Liver (tissue), 9 donors: ENCODE data around the gene TAF1B. TPM values are rescaled to one million over a fixed set of nuclear protein-coding genes. Genes with fewer than 3 reads are reported as not detected.

Experiments used
- DNase-seq: peaks from one replicate; pipeline ENCODE4 v3.0.0-alpha.2; 2017; ENCODE audit warnings: low spot score
- H3K27ac ChIP-seq, 2 donors: one replicate each; pipeline ENCODE4 v1.7.0; 2013; ENCODE audit warnings: inconsistent platforms in 2 of 2, low read length in 2 of 2, control low read depth in 1 of 2, low read depth in 1 of 2, mild to moderate bottlenecking in 1 of 2
- H3K27me3 ChIP-seq, 4 donors: one replicate each; pipeline versions ENCODE4 v1.6.1 to v1.7.0; 2013; ENCODE audit warnings: low read length in 3 of 4, inconsistent platforms in 1 of 4, mild to moderate bottlenecking in 1 of 4, moderate library complexity in 1 of 4; ENCODE audit not compliant: control insufficient read depth in 4 of 4, insufficient read depth in 4 of 4
- H3K36me3 ChIP-seq, 4 donors: one replicate each; pipeline versions ENCODE4 v1.6.1 to v1.7.0; 2013; ENCODE audit warnings: low read length in 3 of 4, mild to moderate bottlenecking in 3 of 4, low read depth in 1 of 4, moderate library complexity in 1 of 4; ENCODE audit not compliant: control insufficient read depth in 4 of 4, insufficient read depth in 3 of 4
- H3K4me1 ChIP-seq, 4 donors: one replicate each; pipeline versions ENCODE4 v1.6.1 to v1.7.0; 2013; ENCODE audit warnings: low read length in 3 of 4, mild to moderate bottlenecking in 3 of 4, moderate library complexity in 1 of 4; ENCODE audit not compliant: control insufficient read depth in 4 of 4, insufficient read depth in 4 of 4
- H3K4me3 ChIP-seq, 3 donors: one replicate each; pipeline versions ENCODE4 v1.6.1 to v1.7.0; 2013; ENCODE audit warnings: low read length in 3 of 3, control low read depth in 1 of 3, low read depth in 1 of 3, mild to moderate bottlenecking in 1 of 3
- H3K9ac ChIP-seq, 2 donors: one replicate each; pipeline ENCODE4 v1.7.0; 2013; ENCODE audit warnings: low read length in 2 of 2, mild to moderate bottlenecking in 2 of 2, moderate library complexity in 2 of 2, control low read depth in 1 of 2, low read depth in 1 of 2
- H3K9me3 ChIP-seq, 4 donors: one replicate each; pipeline versions ENCODE4 v1.6.1 to v1.7.0; 2013; ENCODE audit warnings: low read length in 3 of 4; ENCODE audit not compliant: control insufficient read depth in 4 of 4
- ATF3 ChIP-seq: IDR thresholded peaks from 2 replicates; pipeline ENCODE4 v1.6.1; 2016; ENCODE audit warnings: antibody characterized with exemption
- EGR1 ChIP-seq, 2 donors: IDR thresholded peaks; 2 replicates each; pipeline ENCODE4 v1.6.1; 2016 to 2018; ENCODE audit warnings: antibody characterized with exemption in 2 of 2, low read depth in 2 of 2
- FOXA1 ChIP-seq: IDR thresholded peaks from 2 replicates; pipeline ENCODE4 v1.6.1; 2016; ENCODE audit warnings: antibody characterized with exemption
- FOXA2 ChIP-seq: IDR thresholded peaks from 2 replicates; pipeline ENCODE4 v1.6.1; 2016; ENCODE audit warnings: antibody characterized with exemption
- GABPA ChIP-seq, 2 donors: IDR thresholded peaks in 1 of 2; conservative IDR thresholded peaks in 1 of 2; 2 replicates each; pipeline ENCODE4 v1.6.1; 2016; ENCODE audit warnings: antibody characterized with exemption in 2 of 2, mild to moderate bottlenecking in 1 of 2, moderate library complexity in 1 of 2
- HNF4A ChIP-seq, 2 donors: conservative IDR thresholded peaks; 2 replicates each; pipeline ENCODE4 v1.6.1; 2016; ENCODE audit warnings: antibody characterized with exemption in 2 of 2, mild to moderate bottlenecking in 2 of 2
- HNF4G ChIP-seq: IDR thresholded peaks from 2 replicates; pipeline ENCODE4 v1.6.1; 2016; ENCODE audit warnings: antibody characterized with exemption
- NR2F2 ChIP-seq: IDR thresholded peaks from 2 replicates; pipeline ENCODE4 v1.6.1; 2016; ENCODE audit warnings: antibody characterized with exemption
- RAD21 ChIP-seq, 2 donors: IDR thresholded peaks; 2 replicates each; pipeline ENCODE4 v1.6.1; 2016; ENCODE audit warnings: antibody characterized with exemption in 2 of 2, mild to moderate bottlenecking in 2 of 2
- TAF1 ChIP-seq: conservative IDR thresholded peaks from 2 replicates; pipeline ENCODE4 v1.6.1; 2016; ENCODE audit warnings: antibody characterized with exemption, mild to moderate bottlenecking
- YY1 ChIP-seq: IDR thresholded peaks from 2 replicates; pipeline ENCODE4 v1.6.1; 2016; ENCODE audit warnings: antibody characterized with exemption, mild to moderate bottlenecking
- ZBTB33 ChIP-seq: IDR thresholded peaks from 2 replicates; pipeline ENCODE4 v1.6.1; 2016; ENCODE audit warnings: antibody characterized with exemption
- WGBS: extraction: QIAGEN DNeasy Blood & Tissue Kit; methylation state at CpG from one replicate; pipeline ENCODE4 v1.1.7; 2013; 5-methylcytosine and 5-hydroxymethylcytosine counted together
- polyA plus RNA-seq, 2 donors: library from polyadenylated mRNA; stranded (reverse) in 1 of 2; unstranded in 1 of 2; fragments of 200-250 nt in 1 of 2; fragments of >200 nt in 1 of 2; fragmentation: Nextera tagmentation in 1 of 2; extraction: Ambion mirVana in 1 of 2; gene quantifications; one replicate each; pipeline versions ENCODE4 v1.2.1 to v1.2.3, GENCODE V29; 2013 to 2015
- total RNA-seq, 2 donors: library from RNA; depleted of rRNA; stranded (reverse); fragments of >200 nt; gene quantifications; one replicate each; pipeline ENCODE4 v1.2.3, GENCODE V29; 2014
- TF ChIP-seq, protein P1 (sequence below): IDR thresholded peaks from 2 replicates; pipeline ENCODE4 v1.6.1; 2016; ENCODE audit warnings: antibody characterized with exemption, mild to moderate bottlenecking
- donor health status: healthy.
- donor health status: healthy.
- donor health status: healthy.
- donor health status: healthy.
- donor health status: healthy.

TAF1B gene
- total and polyA plus RNA-seq, 4 donors: 3.1 to 17.2 (median 5.6) TPM

DNA sequence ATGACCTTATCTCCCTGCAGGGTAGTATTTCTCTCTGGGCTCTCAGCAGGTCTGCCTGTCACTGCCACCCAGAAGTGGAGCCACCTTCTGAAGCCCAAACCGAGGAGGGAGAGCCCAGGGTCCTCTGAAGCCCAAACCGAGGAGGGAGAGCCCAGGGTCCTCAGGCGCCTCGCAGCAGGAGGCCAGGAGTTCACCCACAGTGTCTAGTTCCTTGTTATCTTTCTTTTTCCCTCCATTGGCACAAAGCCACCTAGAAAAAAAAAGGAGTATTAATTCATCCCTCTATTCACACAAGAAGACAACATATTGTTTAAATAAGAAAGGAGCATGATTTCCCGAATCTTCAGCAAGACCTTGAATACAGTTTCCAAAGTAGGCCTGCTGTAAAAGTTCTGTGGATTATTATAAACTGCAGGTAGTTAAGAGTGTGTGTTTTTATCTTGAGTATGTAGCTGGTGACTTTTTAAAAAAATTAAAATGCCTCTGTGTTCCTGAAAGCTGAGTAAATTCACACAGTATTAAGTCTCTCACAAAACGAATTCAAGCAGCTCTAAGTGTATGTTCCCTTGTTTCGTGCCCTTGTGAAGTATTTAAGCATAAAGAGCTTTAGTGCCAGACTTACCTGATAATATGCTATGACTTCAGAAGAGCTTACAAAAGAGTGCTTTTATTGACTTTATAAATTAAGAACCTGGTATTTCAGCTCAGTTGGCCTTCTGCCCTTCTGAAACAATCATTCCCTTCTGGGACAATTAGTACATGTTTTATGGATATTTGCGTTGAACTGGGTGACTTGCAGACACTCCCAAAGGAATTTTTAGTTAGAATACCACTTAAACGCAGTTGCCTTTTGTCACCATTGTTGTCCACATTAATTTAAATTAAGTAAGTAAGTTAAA lies 96.6 kb downstream of the TAF1B start:
- Histone ChIP-seq H3K27ac (no peak overlapping the region), H3K9ac (no peak overlapping the region), H3K27me3 (no peaks in the 10 kb centered on the region), H3K9me3 (no peaks in the 10 kb centered on the region), H3K36me3 (peaks cover 0 to 2% (median 0%) of the 10 kb centered on the region in 4 donors), H3K4me3 (no peak overlapping the region), H3K4me1 (no peaks in the 10 kb centered on the region)
- TF ChIP-seq EGR1 (IDR thresholded peaks at IDR 0.05; ENCODE audit: low read depth in 2 of 2) (no peak), GABPA (IDR thresholded peaks at IDR 0.05 in 1 of 2, conservative IDR thresholded peaks at IDR 0.05 in 1 of 2) (no peak), FOXA2 (no peak), HNF4G (no peak), NR2F2 (no peak)
- TF ChIP-seq, protein P1, sequence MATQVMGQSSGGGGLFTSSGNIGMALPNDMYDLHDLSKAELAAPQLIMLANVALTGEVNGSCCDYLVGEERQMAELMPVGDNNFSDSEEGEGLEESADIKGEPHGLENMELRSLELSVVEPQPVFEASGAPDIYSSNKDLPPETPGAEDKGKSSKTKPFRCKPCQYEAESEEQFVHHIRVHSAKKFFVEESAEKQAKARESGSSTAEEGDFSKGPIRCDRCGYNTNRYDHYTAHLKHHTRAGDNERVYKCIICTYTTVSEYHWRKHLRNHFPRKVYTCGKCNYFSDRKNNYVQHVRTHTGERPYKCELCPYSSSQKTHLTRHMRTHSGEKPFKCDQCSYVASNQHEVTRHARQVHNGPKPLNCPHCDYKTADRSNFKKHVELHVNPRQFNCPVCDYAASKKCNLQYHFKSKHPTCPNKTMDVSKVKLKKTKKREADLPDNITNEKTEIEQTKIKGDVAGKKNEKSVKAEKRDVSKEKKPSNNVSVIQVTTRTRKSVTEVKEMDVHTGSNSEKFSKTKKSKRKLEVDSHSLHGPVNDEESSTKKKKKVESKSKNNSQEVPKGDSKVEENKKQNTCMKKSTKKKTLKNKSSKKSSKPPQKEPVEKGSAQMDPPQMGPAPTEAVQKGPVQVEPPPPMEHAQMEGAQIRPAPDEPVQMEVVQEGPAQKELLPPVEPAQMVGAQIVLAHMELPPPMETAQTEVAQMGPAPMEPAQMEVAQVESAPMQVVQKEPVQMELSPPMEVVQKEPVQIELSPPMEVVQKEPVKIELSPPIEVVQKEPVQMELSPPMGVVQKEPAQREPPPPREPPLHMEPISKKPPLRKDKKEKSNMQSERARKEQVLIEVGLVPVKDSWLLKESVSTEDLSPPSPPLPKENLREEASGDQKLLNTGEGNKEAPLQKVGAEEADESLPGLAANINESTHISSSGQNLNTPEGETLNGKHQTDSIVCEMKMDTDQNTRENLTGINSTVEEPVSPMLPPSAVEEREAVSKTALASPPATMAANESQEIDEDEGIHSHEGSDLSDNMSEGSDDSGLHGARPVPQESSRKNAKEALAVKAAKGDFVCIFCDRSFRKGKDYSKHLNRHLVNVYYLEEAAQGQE: no peak
- DNase-seq: no peak
- WGBS: 68% methylated on average over 9 of the region's 9 CpGs

- Histone ChIP-seq H3K27ac (no peak overlapping the region), H3K9me3 (no peaks in the 10 kb centered on the region), H3K27me3 (no peaks in the 10 kb centered on the region), H3K36me3 (no peaks in the 10 kb centered on the region), H3K4me3 (no peak overlapping the region), H3K9ac (no peak overlapping the region), H3K4me1 (no peaks in the 10 kb centered on the region)
- WGBS: 81% methylated on average over 13 of the region's 13 CpGs
- TF ChIP-seq ATF3: no peak
- TF ChIP-seq HNF4G: no peak
- TF ChIP-seq GABPA (IDR thresholded peaks at IDR 0.05 in 1 of 2, conservative IDR thresholded peaks at IDR 0.05 in 1 of 2): no peak
- no peak for TF ChIP-seq HNF4A (conservative IDR thresholded peaks at IDR 0.05)
- TF ChIP-seq YY1: no peak
- DNase-seq: no peak
Measured at GRCh38 chr2:9941196-9941995, 98.1 kb downstream of the TAF1B start.

- 72% methylated on average over 6 of the region's 6 CpGs for WGBS
- H3K27me3 ChIP-seq: no peaks in the 10 kb centered on the region
- no peaks in the 10 kb centered on the region for H3K9me3 ChIP-seq
- no peak overlapping the region for H3K27ac ChIP-seq
- no peaks in the 10 kb centered on the region for H3K36me3 ChIP-seq
- H3K9ac ChIP-seq: no peak overlapping the region
- H3K4me1 ChIP-seq: no peaks in the 10 kb centered on the region
- TF ChIP-seq NR2F2 (no peak), FOXA1 (no peak), TAF1 (no peak), EGR1 (IDR thresholded peaks at IDR 0.05; ENCODE audit: low read depth in 2 of 2) (no peak), ZBTB33 (no peak), FOXA2 (no peak), ATF3 (no peak), HNF4G (no peak), RAD21 (IDR thresholded peaks at IDR 0.05) (no peak)
- TF ChIP-seq, protein P1: no peak
- DNase-seq: no peak
- H3K4me3 ChIP-seq: no peak overlapping the region
Measured at GRCh38 chr2:9941996-9942390, 98.7 kb downstream of the TAF1B start.
